Measurements from ENCODE around the gene NAXE.
"Not testable (repeated sequence)": the region's sequence is repeated elsewhere in the genome, so short reads cannot be mapped to it uniquely, and the experiment has no call there.

Gene NAXE

GRCh38 chr1:156571261-156571852 is 20.2 kb upstream of the NAXE start:
- no peak for DNase-seq

GRCh38 chr1:156571919-156572662 is 19.5 kb upstream of the NAXE start, which contains the start of gene IQGAP3:
IQGAP3 (minus strand) TSS chr1:156572565; CDS start chr1:156572529, 36 bp downstream.
- DNase-seq, result peak; percentile 31

GRCh38 chr1:156572663-156573018 is 18.9 kb upstream of the NAXE start:
- DNase-seq, result no peak

- no peak for DNase-seq
Measured at GRCh38 chr1:156574039-156574633, 17.4 kb upstream of the NAXE start.

- DNase-seq, result no peak
Measured at GRCh38 chr1:156577550-156577949, 14.0 kb upstream of the NAXE start.

GRCh38 chr1:156578055-156578454 is 13.5 kb upstream of the NAXE start:
- DNase-seq, result no peak

- no peak for DNase-seq
Measured at GRCh38 chr1:156579472-156579871, 12.1 kb upstream of the NAXE start, which contains the start of gene TTC24. TTC24 (plus strand) TSS chr1:156579723; CDS start chr1:156581365, 1,642 bp downstream.

- DNase-seq, result no peak
Measured at GRCh38 chr1:156581661-156582387, 9.8 kb upstream of the NAXE start.

- DNase-seq, result no peak
Measured at GRCh38 chr1:156582388-156583017, 9.1 kb upstream of the NAXE start.

GRCh38 chr1:156583821-156584622 is 7.6 kb upstream of the NAXE start:
- no peak for DNase-seq

GRCh38 chr1:156584813-156585212 is 6.8 kb upstream of the NAXE start:
- DNase-seq, result no peak

GRCh38 chr1:156586323-156586722 is 5.3 kb upstream of the NAXE start:
- DNase-seq, result no peak

- no peak for DNase-seq
Measured at GRCh38 chr1:156586892-156587477, 4.6 kb upstream of the NAXE start.

GRCh38 chr1:156587927-156588326 is 3.6 kb upstream of the NAXE start:
- DNase-seq, result not testable (repeated sequence)

- no peak for DNase-seq
Measured at GRCh38 chr1:156589546-156589945, 2.0 kb upstream of the NAXE start.

- no peak for DNase-seq
Measured at GRCh38 chr1:156590326-156591180, 1.0 kb upstream of the NAXE start.

GRCh38 chr1:156591181-156591431 is 470 bp upstream of the NAXE start:
- DNase-seq, result no peak

GRCh38 chr1:156592158-156592909 is 758 bp downstream of the NAXE start:
- no peak for DNase-seq

- no peak for DNase-seq
Measured at GRCh38 chr1:156592910-156593660, 1.5 kb downstream of the NAXE start.

- DNase-seq, result no peak
Measured at GRCh38 chr1:156593661-156593989, 2.0 kb downstream of the NAXE start.

Measured in activated gamma-delta T cell (primary cell).